ENCODE results near the gene SLC4A4.

GRCh38 chr4:71348586-71348985, 9.8 kb downstream of the SLC4A4 start:
- no peak for TF ChIP-seq CTCF (optimal IDR thresholded peaks at IDR 0.05 in 1 of 3, IDR thresholded peaks at IDR 0.05 in 1 of 3, conservative IDR thresholded peaks at IDR 0.05 in 1 of 3; ENCODE audit: extremely low read depth in 1 of 3, insufficient read depth in 2 of 3, low read length in 3 of 3)
- TF ChIP-seq EZH2 (IDR thresholded peaks at IDR 0.05; ENCODE audit: low read length) = no peak
